ENCODE data around the gene PIKFYVE.
"Not testable (repeated sequence)": the region's sequence is repeated elsewhere in the genome, so short reads cannot be mapped to it uniquely, and the experiment has no call there.

Gene PIKFYVE

GRCh38 chr2:208254118-208254870 lies 11.8 kb upstream of the PIKFYVE start:
- peak; percentile 83 for DNase-seq (ENCODE audit: low read depth)

- DNase-seq (ENCODE audit: low read depth), result peak; percentile 86
Measured at GRCh38 chr2:208254871-208255556, 11.0 kb upstream of the PIKFYVE start, which contains the start of gene IDH1. Gene IDH1 (minus strand): TSS chr2:208255071. CDS start chr2:208251551, 3,520 bp downstream.

GRCh38 chr2:208255557-208256106 lies 10.4 kb upstream of the PIKFYVE start:
- no peak for DNase-seq (ENCODE audit: low read depth)

- no peak for DNase-seq (ENCODE audit: low read depth)
Measured at GRCh38 chr2:208256192-208256782, 9.8 kb upstream of the PIKFYVE start.

GRCh38 chr2:208256849-208257813 lies 8.9 kb upstream of the PIKFYVE start:
- not testable (repeated sequence) for DNase-seq (ENCODE audit: low read depth)

GRCh38 chr2:208265371-208265800 lies 669 bp upstream of the PIKFYVE start:
- DNase-seq (ENCODE audit: low read depth), result peak; percentile 68

GRCh38 chr2:208266553-208266893 lies 468 bp downstream of the PIKFYVE start:
- DNase-seq (ENCODE audit: low read depth), result peak; percentile 33

GRCh38 chr2:208266936-208267335 lies 881 bp downstream of the PIKFYVE start:
- DNase-seq (ENCODE audit: low read depth), result peak; percentile 48

- not testable (repeated sequence) for DNase-seq (ENCODE audit: low read depth)
Measured at GRCh38 chr2:208267526-208267925, 1.5 kb downstream of the PIKFYVE start.

GRCh38 chr2:208268156-208268952 lies 2.3 kb downstream of the PIKFYVE start:
- DNase-seq (ENCODE audit: low read depth), result no peak

- DNase-seq (ENCODE audit: low read depth), result no peak
Measured at GRCh38 chr2:208269091-208269490, 3.0 kb downstream of the PIKFYVE start.

GRCh38 chr2:208274748-208275147 lies 8.7 kb downstream of the PIKFYVE start:
- no peak for DNase-seq (ENCODE audit: low read depth)

- no peak for DNase-seq (ENCODE audit: low read depth)
Measured at GRCh38 chr2:208278549-208278948, 12.5 kb downstream of the PIKFYVE start.

- no peak for DNase-seq (ENCODE audit: low read depth)
Measured at GRCh38 chr2:208279236-208279635, 13.2 kb downstream of the PIKFYVE start.

GRCh38 chr2:208280234-208280633 lies 14.2 kb downstream of the PIKFYVE start:
- no peak for DNase-seq (ENCODE audit: low read depth)

GRCh38 chr2:208280933-208281332 lies 14.9 kb downstream of the PIKFYVE start:
- DNase-seq (ENCODE audit: low read depth), result peak; percentile 84

- DNase-seq (ENCODE audit: low read depth), result no peak
Measured at GRCh38 chr2:208285853-208286252, 19.8 kb downstream of the PIKFYVE start.

GRCh38 chr2:208294482-208295024 lies 28.5 kb downstream of the PIKFYVE start:
- no peak for DNase-seq (ENCODE audit: low read depth)

- no peak for DNase-seq (ENCODE audit: low read depth)
Measured at GRCh38 chr2:208295834-208296233, 29.8 kb downstream of the PIKFYVE start.

GRCh38 chr2:208296610-208297009 lies 30.6 kb downstream of the PIKFYVE start:
- no peak for DNase-seq (ENCODE audit: low read depth)
